HG02852 (cell line): ENCODE data around the gene EFCAB8.
"Not testable (repeated sequence)": the region's sequence is repeated elsewhere in the genome, so short reads cannot be mapped to it uniquely, and the experiment has no call there.

Source experiments
- ATAC-seq: cut with Tn5 transposase; IDR thresholded peaks from one replicate; pipeline ENCODE4 v1.9.1; 2021; ENCODE audit warnings: mild to moderate bottlenecking, moderate library complexity; ENCODE audit not compliant: unreplicated experiment

EFCAB8 gene

DNA sequence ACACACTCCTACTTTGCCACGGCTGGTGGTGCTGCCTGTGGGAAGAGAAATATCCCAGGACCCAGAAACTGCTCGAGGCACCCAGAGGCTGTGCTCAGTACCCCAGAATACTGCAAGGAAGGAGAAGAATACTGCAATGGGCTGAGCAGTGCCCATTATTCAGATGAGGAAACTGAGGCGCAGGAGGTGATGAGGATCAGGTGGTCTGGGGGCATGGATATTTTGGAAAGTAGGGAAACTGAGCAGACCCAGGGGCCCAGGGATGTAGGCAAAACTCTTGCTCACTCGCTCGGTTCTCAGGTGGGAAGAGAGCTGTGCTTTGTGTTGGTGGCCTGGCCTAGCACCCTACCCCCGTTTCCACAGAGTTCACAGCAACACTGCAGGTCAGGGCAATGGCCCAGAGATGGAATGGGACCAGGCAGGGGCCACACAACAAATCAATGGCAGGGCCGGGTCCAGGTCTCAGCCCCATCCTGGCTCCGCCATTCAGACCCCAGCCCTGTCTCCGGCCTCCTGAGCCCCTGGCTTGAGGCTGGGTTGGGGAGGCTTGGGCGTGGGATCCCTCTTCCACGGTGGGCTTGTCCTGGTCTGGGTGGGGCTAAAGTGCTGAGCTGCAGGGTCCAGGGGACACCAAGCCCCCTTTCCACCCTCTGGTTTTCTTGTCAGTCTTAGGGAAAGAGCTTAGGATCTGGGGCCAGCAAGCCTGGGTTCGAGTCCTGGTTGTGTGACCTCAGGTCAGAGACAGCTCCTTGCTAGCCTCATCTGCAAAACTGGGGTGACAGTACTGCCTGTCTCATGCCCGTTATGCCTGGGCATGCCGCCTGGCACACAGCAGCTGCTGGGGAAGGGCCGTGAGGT is 111.6 kb downstream of the EFCAB8 start:
- no peak for ATAC-seq

GRCh38 chr20:32970973-32971300 is 112.2 kb downstream of the EFCAB8 start:
- ATAC-seq = no peak

DNA sequence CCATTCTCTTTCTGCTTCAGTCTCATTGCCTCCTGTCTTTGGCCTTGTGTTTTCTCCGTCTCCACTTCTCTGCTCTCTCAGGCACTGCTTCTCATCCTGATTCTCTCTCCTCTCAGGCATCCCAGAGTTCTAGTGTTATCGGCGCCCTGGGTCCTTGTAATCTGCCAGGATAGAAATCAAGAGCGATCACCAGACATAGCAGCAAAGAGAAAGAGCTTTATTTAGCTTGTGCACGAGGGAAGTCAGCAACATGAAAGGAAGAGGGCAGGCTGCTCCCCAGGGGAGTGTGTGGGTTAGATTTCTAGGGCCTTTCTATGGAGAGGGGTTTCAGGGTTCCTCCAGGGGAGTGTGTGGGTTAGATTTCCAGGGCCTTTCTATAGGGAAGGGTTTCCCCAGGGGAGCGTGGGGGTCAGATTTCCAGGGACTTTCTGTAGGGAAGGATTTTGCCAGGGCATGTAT is 113.0 kb downstream of the EFCAB8 start:
- ATAC-seq = peak; percentile 29

DNA sequence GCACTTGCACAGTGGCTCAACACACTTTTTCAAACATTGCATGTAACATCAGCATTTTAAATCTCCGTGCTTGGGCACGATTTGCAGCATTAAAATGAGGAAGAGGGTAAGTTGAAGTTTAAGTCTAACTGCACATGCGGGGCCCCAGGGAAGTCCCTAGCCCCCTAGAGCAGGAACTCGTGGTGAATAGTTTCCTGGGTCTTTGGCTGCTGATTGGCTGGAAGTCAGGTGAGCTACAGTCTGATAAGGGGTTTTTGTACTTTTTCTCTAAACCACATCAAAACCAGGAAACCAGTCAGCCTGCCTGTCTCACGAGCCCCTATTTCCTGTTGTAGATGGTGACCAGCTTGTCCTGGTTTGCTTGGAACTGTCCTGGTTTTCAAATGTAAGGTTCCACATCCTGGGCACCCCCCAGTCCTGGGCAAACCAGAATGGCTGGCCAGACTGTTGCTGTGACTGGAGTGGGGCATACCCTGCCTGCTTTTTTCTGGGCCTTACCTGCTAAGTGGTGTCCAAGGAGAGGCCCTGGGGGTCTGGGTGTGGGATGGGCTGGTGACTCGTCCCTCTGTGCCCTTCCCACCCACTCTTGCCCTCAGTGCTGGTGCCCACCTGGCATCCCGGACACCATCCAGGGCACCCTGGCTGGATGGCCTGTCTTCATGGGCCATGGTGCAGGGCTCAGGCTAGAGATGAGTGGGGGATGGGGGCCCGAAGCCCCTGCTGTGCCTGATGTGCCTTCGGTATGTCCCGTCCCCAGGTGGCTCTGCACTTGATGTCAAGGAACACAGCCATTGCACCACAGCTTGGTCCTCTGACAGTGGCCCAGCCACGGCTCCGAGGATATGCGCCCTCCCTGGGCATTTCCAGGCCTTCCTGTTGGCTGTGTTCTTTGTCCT is 113.7 kb downstream of the EFCAB8 start:
- ATAC-seq = peak; percentile 84

- no peak for ATAC-seq
Measured at GRCh38 chr20:32973077-32973717, 114.5 kb downstream of the EFCAB8 start.

GRCh38 chr20:32974204-32975064 is 115.7 kb downstream of the EFCAB8 start:
- not testable (repeated sequence) for ATAC-seq

- ATAC-seq = not testable (repeated sequence)
Measured at GRCh38 chr20:32975121-32975520, 116.4 kb downstream of the EFCAB8 start.

DNA sequence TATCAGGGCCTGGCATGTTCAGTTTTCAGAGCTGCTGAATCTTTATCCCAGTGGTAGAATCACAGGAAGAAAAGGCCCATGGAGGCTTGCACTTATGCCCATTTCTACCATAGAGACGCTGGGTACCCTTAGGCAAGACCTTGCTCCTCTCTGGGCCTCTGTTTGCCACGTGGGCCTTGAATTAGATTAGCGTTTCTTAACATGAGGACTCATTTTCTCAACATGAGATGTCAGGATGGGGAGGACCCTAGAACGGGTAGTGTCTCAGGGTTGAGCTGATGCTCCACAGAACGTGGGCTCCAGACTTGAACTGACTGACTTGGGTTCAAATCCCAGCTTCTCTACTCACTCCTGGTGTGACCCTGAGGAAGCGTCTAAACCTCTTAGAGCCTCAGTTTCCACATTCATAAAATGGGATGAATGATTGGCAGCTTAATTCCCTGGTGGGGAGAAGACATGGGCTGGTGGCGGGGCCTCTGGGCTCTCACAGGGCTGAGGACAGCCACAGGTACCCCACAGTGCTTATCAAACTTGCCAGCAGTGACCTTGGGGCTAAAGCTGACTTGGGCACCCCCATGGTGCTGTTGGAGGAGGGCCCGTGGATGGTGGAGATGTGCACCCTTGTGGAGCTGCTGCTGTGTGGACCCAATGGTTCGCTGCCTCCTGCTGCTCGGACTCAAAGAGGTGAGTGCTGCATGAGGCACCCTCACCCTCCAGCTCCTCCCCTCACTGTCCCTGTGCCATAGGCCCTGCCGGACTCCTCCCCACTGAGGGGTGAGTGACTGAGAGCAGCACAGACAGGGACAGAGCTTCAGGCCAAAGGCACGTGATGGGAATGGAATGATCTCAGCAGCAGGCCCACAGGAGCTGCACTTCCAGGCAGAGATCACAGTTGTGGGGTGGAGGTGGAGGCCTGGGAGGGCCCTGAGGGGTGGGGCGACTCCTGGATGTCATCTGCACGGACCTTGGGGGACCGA is 117.3 kb downstream of the EFCAB8 start:
- ATAC-seq = no peak

DNA sequence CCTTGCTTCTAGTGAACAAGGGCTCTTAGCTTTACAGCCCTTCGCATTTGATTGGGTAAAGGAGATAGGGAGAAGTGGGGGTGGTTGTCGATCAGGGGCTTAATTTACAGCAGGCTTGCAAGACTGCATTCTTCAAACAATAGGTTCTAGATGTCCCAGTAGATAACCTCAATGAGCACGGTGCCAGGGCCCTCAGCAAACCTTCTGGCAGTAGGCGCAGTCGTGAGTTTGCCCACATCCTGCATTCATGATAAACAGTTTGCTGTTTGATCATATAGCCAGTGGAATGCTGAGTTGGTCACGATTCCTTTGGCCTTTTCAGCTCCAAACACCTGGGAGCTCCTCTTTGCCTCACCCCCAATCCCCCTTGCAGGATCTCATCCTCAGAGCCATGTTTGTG is 118.0 kb downstream of the EFCAB8 start:
- ATAC-seq = no peak

GRCh38 chr20:32977281-32978008 is 118.7 kb downstream of the EFCAB8 start:
- ATAC-seq = no peak

- no peak for ATAC-seq
Measured at GRCh38 chr20:32978009-32978335, 119.2 kb downstream of the EFCAB8 start.

- no peak for ATAC-seq
Measured at GRCh38 chr20:32979201-32979998, 120.7 kb downstream of the EFCAB8 start.

GRCh38 chr20:32980131-32980941 is 121.6 kb downstream of the EFCAB8 start:
- no peak for ATAC-seq

- ATAC-seq = no peak
Measured at GRCh38 chr20:32980990-32981389, 122.3 kb downstream of the EFCAB8 start.

GRCh38 chr20:32982617-32983458 is 124.1 kb downstream of the EFCAB8 start:
- ATAC-seq = no peak

- ATAC-seq = no peak
Measured at GRCh38 chr20:32983459-32984112, 124.9 kb downstream of the EFCAB8 start.
